Right lobe of liver (tissue), 4 donors: ENCODE measurements around the gene BCDIN3D.

Experiments
- CTCF ChIP-seq, 4 donors: fragments of 200-600 bp in 3 of 4; fragments of 450-650 bp in 1 of 4; IDR thresholded peaks; one replicate each; pipeline versions ENCODE4 v1.5.1 to v1.8.0; 2016 to 2022; ENCODE audit warnings: antibody characterized with exemption in 4 of 4, mild to moderate bottlenecking in 2 of 4
- POLR2A ChIP-seq: fragments of 450-650 bp; IDR thresholded peaks from one replicate; pipeline ENCODE4 v1.6.1; 2017; ENCODE audit warnings: antibody characterized with exemption, mild to moderate bottlenecking
- donor health status: DM: no; HTN: no; CAD: no.
- donor health status: DM: no; HTN: no; CAD: no.
- donor health status: DM: no; HTN: yes; CAD: no.

- TF ChIP-seq CTCF (IDR thresholded peaks at IDR 0.05) (no peak), POLR2A (no peak)
These were observed 18.0 kb downstream of the BCDIN3D start for GRCh38 chr12:49824895-49825294.
